BJ (cell line): ENCODE measurements around the gene EPB41L5. TPM values are rescaled to one million over a fixed set of nuclear protein-coding genes. Genes with fewer than 3 reads are reported as not detected.

ENCODE experiments used
- CTCF ChIA-PET: fragments of 350-600 bp; formaldehyde crosslinking; extraction: SDS; loops from one replicate; lab custom pipeline; 2021; ENCODE audit warnings: antibody characterized with exemption, inconsistent platforms; lab: Yijun Ruan, JAX
- POLR2A ChIA-PET: fragments of 300-600 bp; sonication (Branson Sonifier 250); formaldehyde crosslinking; extraction: SDS; loops from one replicate; lab custom pipeline; 2021; ENCODE audit warnings: antibody characterized with exemption; lab: Charles Lee
- DNase-seq: peaks from one replicate; pipeline ENCODE4 v3.0.0-alpha.2; 2011; ENCODE audit warnings: low read depth
- H3K27me3 ChIP-seq: 2 replicates; pipeline ENCODE4 v1.6.0; 2011; ENCODE audit warnings: low read length; ENCODE audit not compliant: control insufficient read depth, insufficient read depth
- H3K36me3 ChIP-seq: 2 replicates; pipeline ENCODE4 v1.5.1; 2011; ENCODE audit warnings: low read length; ENCODE audit not compliant: control insufficient read depth, insufficient read depth
- H3K4me3 ChIP-seq: 2 replicates; pipeline ENCODE4 v1.5.1; 2011; ENCODE audit warnings: low read depth, mild to moderate bottlenecking, control low read depth, low read length
- CTCF ChIP-seq: IDR thresholded peaks from 2 replicates; pipeline ENCODE4 v1.5.1; 2011; ENCODE audit warnings: low read depth, mild to moderate bottlenecking, control low read depth, inconsistent platforms, low read length, moderate library complexity; ENCODE audit not compliant: insufficient read depth
- polyA plus RNA-seq: library from polyadenylated mRNA; depleted of rRNA; stranded (reverse); fragments of >200 nt; gene quantifications from 2 replicates; pipeline ENCODE4 v1.2.3, GENCODE V29; 2011

EPB41L5 gene
- polyA plus RNA-seq, 1 experiment: 4.4 TPM

GRCh38 chr2:120013597-120014223, 833 bp downstream of the EPB41L5 start:
- Histone ChIP-seq H3K36me3 (no peaks in the 10 kb centered on the region), H3K27me3 (no peaks in the 10 kb centered on the region), H3K4me3 (peak overlapping the region; percentile 72)
- no peak for TF ChIP-seq CTCF
- ChIA-PET CTCF (no interaction called here), POLR2A (no interaction called here)
- no peak for DNase-seq

GRCh38 chr2:120014226-120014980, 1.5 kb downstream of the EPB41L5 start:
- H3K27me3 ChIP-seq: no peaks in the 10 kb centered on the region
- CTCF ChIA-PET: no interaction called here
- POLR2A ChIA-PET: no interaction called here
- TF ChIP-seq CTCF: no peak
- no peaks in the 10 kb centered on the region for H3K36me3 ChIP-seq
- no peak overlapping the region for H3K4me3 ChIP-seq
- no peak for DNase-seq

GRCh38 chr2:120016800-120017199, 3.9 kb downstream of the EPB41L5 start:
- no peak for TF ChIP-seq CTCF
- POLR2A ChIA-PET: no interaction called here
- CTCF ChIA-PET: no interaction called here
- Histone ChIP-seq H3K27me3 (no peaks in the 10 kb centered on the region), H3K36me3 (no peaks in the 10 kb centered on the region), H3K4me3 (no peak overlapping the region)
- DNase-seq: no peak

GRCh38 chr2:120017201-120017600, 4.3 kb downstream of the EPB41L5 start:
- H3K27me3 ChIP-seq: no peaks in the 10 kb centered on the region
- POLR2A ChIA-PET: no interaction called here
- no peak for TF ChIP-seq CTCF
- no peak overlapping the region for H3K4me3 ChIP-seq
- CTCF ChIA-PET: interaction anchor here (0.5 to 0.6 kb wide), 2 partner anchors 44 to 130 kb away, joined by 4 read pairs; no protein-coding TSS in a partner anchor
- DNase-seq: no peak
- no peaks in the 10 kb centered on the region for H3K36me3 ChIP-seq

GRCh38 chr2:120018549-120018948, 5.7 kb downstream of the EPB41L5 start:
- no peak for DNase-seq
- no peak for TF ChIP-seq CTCF
- Histone ChIP-seq H3K27me3 (no peaks in the 10 kb centered on the region), H3K36me3 (no peaks in the 10 kb centered on the region), H3K4me3 (no peak overlapping the region)
- ChIA-PET POLR2A (no interaction called here), CTCF (interaction anchor here (1.6 kb wide), 1 partner anchor 55 kb away, joined by 3 read pairs; no protein-coding TSS in a partner anchor)
